AG09319 (cell line): ENCODE data around the gene SCN4B.

Source experiments
- DNase-seq: peaks from one replicate; pipeline ENCODE4 v3.0.0-alpha.2; 2010; ENCODE audit warnings: low read depth; ENCODE audit errors: extremely low read depth
- CTCF ChIP-seq: IDR thresholded peaks from 2 replicates; pipeline ENCODE4 v1.5.1; 2011; ENCODE audit warnings: low read depth, mild to moderate bottlenecking, inconsistent platforms, low read length, moderate library complexity

Gene SCN4B

GRCh38 chr11:118095493-118095892 lies 57.1 kb downstream of the SCN4B start:
- DNase-seq: no peak
- TF ChIP-seq CTCF: no peak

- no peak for DNase-seq
- no peak for TF ChIP-seq CTCF
Measured at GRCh38 chr11:118092907-118093571, 59.6 kb downstream of the SCN4B start.

- TF ChIP-seq CTCF: no peak
- no peak for DNase-seq
Measured at GRCh38 chr11:118091690-118092089, 60.9 kb downstream of the SCN4B start.

GRCh38 chr11:118090545-118091162 lies 62.0 kb downstream of the SCN4B start:
- no peak for DNase-seq
- TF ChIP-seq CTCF: no peak

GRCh38 chr11:118088531-118088930 lies 64.1 kb downstream of the SCN4B start:
- TF ChIP-seq CTCF: no peak

GRCh38 chr11:118087931-118088330 lies 64.7 kb downstream of the SCN4B start:
- no peak for DNase-seq
- TF ChIP-seq CTCF: no peak

More at GRCh38 chr11:118088531-118088930, 64.1 kb downstream of the SCN4B start:
- DNase-seq: no peak

GRCh38 chr11:118086913-118087768 lies 65.5 kb downstream of the SCN4B start, which contains the start of gene SMIM35:
Gene SMIM35 (minus strand): TSS chr11:118086963. CDS start chr11:118086757, 206 bp downstream.
- no peak for TF ChIP-seq CTCF
- no peak for DNase-seq
